Stimulated activated naive CD4-positive, alpha-beta T cell treated with Interleukin-2 at 50 U/mL for 16 hours (primary cell): ENCODE results near the gene NDUFB6.
"Not testable (repeated sequence)": the region's sequence is repeated elsewhere in the genome, so short reads cannot be mapped to it uniquely, and the experiment has no call there.

Experiments used
- DNase-seq: peaks from one replicate; lab custom pipeline; 2025; lab: John Stamatoyannopoulos, UW

NDUFB6 gene

DNA sequence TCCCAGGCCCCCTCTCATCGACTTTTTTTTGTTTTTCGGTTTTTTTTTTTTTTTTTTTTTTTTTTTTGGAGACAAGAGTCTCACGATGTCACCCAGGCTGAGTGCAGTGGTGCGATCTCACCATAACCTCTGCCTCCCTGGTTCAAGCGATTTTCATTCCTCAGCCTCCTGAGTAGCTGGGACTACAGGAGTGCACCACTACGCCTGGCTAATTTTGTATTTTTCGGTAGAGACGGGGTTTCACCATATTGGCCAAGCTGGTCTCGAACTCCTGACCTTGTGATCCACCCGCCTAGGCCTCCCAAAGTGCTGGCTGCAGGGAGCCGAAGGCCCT lies 48.4 kb downstream of the NDUFB6 start:
- not testable (repeated sequence) for DNase-seq

DNA sequence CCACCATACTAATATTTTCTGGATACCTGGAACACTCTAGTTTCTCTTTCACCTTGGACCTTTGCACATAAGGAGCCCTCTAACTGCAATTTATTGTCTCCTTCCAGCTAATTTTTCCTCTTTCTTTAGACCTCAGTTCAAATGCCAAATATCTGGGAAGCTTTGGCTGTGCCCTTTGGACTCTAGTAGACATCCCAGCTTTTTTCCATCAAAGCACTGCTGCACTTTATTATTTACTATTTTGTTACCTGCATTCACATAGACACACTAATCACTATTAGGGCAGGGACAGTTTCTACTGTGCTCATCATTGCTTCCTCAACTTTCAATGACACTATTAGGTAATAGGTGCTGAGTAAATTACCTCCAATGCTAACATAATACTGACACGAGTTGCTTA lies 49.0 kb downstream of the NDUFB6 start:
- no peak for DNase-seq

DNA sequence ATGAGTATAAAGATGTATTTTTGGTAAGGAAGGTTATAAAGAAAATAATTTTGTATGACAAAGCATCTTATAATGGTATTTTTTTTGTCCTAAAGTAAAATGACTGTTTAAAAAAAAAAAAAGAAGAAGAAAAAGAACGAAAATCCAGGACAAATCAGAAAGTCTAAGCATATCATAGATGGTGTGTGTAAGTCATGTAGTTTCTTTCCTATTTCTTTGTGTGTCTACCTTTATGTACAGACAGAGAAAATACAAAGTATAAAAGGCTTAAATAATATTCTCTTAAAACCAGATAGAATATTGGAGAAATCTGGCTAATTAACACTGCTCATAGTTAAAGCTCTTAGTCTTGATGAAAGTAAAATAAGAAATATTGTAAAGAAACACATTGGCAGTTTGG lies 54.7 kb downstream of the NDUFB6 start:
- DNase-seq: no peak

DNA sequence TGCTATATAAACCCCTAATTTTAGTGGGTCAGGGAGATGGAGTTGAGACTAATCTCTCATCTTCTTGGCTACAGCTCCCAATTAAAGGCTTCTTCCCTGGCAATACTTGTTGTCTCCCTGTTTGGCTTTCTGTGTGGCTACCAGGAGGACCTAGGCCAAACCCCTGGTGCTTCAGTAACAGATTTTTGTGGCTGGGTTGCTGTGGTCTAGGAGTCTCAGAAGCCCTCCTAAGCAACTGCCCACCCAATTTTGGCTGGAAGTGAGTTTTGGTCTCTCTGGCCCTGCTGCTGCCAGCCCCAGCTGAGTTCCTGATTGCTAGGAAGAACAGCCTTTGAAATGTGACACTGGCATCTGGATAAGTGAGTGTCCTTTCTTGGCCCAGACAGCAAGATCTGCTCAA lies 56.7 kb downstream of the NDUFB6 start:
- no peak for DNase-seq

DNA sequence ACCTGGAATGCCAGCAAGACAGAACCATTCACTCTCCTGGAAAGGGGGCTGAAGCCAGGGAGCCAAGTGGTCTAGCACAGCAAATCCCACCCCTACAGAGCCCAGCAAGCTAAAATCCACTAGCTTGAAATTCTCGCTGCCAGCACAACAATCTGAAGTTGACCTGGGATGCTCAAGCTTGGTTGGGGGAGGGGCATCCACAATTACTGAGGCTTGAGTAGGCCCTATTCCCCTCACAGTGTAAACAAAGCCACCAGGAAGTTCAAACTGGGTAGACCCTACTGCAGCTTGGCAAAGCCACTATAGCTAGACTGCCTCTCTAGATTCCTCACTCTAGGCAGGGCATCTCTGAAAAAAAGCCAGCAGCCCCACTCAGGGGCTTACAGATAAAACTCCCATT lies 64.2 kb downstream of the NDUFB6 start:
- DNase-seq: no peak

DNA sequence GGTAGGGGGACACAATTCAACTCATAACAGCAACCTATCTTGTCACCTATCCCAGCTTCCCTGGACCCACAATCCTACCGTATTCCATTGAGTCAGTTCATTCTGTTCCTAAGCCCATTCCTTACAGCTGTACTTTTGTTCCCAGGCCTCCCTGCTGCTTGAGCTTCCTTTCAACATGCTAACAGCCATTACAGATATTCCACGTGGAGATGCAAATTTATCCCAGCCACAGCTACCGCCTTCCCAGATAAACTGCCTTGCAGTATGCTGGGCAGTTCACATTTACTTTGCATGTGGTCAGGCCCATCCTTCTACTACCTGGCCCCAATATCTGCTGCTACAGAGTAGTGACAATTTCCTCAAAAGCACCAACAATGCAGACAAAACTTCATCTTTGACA lies 70.0 kb downstream of the NDUFB6 start:
- DNase-seq: no peak
